GOT3 (cell line): ENCODE results near the gene MARS1.
"Not testable (repeated sequence)": the region's sequence is repeated elsewhere in the genome, so short reads cannot be mapped to it uniquely, and the experiment has no call there.

Experiments
- DNase-seq: peaks from one replicate; lab custom pipeline; 2025; ENCODE audit warnings: mixed read lengths; lab: John Stamatoyannopoulos, UW

Gene MARS1

DNA sequence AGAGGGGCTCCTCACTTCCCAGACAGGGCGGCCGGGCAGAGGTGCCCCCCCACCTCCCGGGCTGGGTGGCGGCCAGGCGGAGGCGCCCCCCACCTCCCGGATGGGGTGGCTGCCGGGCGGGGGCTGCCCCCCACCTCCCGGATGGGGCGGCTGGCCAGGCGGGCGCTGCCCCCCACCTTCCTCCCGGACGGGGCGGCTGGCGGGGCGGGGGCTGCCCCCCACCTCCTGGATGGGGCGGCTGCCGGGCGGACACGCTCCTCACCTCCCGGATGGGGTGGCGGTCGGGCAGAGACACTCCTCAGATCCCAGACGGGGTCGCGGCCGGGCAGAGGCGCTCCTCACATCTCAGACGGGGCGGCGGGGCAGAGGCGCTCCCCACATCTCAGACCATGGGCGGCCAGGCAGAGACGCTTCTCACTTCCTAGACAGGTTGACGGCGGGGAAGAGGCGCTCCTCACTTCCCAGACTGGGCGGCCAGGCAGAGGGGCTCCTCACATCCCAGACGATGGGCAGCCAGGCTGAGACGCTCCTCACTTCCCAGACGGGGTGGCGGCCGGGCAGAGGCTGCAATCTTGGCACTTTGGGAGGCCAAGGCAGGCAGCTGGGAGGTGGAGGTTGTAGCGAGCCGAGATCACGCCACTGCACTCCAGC lies 7.3 kb downstream of the MARS1 start:
- DNase-seq, result not testable (repeated sequence)

GRCh38 chr12:57496822-57497221 lies 9.0 kb downstream of the MARS1 start:
- no peak for DNase-seq

GRCh38 chr12:57497223-57498131 lies 9.6 kb downstream of the MARS1 start:
- DNase-seq, result no peak

GRCh38 chr12:57498132-57498502 lies 10.2 kb downstream of the MARS1 start:
- DNase-seq, result no peak

- DNase-seq, result no peak
Observed at GRCh38 chr12:57498571-57498970, 10.7 kb downstream of the MARS1 start.

GRCh38 chr12:57500213-57500612 lies 12.3 kb downstream of the MARS1 start:
- DNase-seq, result no peak

GRCh38 chr12:57502311-57502969 lies 14.6 kb downstream of the MARS1 start:
- not testable (repeated sequence) for DNase-seq

DNA sequence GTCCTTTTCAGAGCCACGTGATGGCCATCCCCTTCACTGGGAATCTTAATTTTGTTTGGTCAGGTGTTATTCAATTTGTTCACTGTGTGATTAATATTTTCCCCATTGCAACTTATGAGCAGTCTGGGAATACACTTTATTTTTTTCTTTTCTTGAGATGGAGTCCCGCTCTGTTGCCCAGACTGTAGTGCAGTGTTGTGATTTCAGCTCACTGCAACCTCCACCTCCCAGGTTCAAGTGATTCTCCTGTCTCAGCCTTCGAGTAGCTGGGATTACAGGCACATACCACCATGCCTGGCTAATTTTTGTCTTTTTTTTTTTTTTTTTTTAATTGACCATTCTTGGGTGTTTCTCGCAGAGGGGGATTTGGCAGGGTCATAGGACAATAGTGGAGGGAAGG lies 18.7 kb downstream of the MARS1 start:
- not testable (repeated sequence) for DNase-seq

- not testable (repeated sequence) for DNase-seq
Observed at GRCh38 chr12:57507796-57508195, 19.9 kb downstream of the MARS1 start.

DNA sequence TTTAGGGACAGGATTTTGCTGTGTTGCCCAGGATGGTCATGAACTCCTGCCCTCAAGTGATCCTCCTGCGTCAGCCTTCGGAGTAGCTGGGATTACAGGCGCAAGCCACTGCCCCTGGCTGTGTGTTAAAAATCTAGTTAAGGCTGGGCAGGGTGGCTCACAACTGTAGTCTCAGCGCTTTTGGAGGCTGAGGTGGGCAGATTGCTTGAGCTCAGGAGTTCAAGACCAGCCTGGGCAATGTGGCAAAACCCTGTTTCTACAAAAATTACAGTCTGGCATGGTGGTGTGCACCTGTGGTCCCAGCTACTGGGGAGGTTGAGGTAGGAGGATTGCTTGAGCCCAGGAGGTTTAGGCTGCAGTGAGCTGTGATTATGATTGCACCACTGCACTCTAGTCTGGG lies 23.3 kb downstream of the MARS1 start:
- no peak for DNase-seq

DNA sequence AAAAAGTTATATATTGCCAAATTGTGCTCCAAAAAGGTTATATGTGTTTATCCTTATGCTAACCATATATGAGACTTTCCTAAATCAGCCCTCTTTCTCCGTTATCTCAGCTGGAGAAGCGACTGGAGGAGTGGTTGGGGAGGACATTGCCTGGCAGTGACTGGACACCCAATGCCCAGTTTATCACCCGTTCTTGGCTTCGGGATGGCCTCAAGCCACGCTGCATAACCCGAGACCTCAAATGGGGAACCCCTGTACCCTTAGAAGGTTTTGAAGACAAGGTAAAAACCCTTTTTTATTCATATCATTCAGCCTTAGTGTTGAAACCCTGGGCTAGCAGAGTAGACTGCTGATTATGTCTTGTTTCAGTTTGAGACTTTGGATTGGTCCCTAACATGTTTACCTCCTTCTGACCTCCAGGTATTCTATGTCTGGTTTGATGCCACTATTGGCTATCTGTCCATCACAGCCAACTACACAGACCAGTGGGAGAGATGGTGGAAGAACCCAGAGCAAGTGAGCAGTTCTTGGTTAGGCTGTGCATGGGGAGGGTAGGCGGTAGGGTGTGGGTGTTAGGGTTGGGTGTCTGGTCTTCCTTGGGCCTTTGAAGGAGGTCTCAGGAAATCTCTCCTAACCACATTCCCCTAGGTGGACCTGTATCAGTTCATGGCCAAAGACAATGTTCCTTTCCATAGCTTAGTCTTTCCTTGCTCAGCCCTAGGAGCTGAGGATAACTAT lies 23.9 kb downstream of the MARS1 start:
- no peak for DNase-seq

GRCh38 chr12:57512665-57513064 lies 24.8 kb downstream of the MARS1 start:
- no peak for DNase-seq

DNA sequence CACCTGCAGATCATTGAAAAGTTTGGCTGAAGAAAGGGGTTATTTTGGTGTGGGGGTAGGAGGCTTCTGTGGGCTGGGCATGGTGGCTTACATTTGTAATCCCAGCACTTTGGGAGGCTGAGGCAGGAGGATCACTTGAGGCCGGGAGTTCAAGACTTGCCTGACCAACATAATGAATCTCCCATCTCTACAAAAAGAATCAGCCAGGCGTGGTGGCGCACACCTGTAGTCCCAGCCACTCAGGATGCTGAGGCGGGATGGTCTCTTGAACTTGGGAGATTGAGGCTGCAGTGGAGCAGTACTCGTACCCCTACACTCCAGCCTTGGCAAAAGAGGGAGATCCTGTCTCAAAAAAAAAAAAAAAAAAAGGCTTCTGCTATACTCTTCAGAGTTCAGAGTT lies 25.4 kb downstream of the MARS1 start:
- DNase-seq, result no peak

GRCh38 chr12:57513677-57514076 lies 25.8 kb downstream of the MARS1 start:
- not testable (repeated sequence) for DNase-seq

DNA sequence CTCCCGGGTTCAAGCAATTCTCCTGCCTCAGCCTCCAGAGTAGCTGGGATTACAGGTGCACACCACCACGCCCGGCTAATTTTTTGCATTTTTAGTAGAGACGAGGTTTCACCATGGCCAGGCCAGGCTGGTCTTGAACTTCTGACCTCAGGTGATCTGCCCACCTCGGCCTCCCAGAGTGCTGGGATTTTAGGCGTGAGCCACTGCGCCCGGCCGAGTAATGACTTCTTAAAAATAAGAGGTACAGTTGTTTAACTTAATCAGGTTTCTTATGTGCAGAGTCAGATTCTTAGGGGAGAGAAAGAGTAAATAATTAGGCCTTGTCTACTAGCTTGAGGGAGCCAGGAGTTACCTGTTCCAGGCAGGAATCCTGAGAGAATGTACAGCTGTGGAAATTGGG lies 26.4 kb downstream of the MARS1 start:
- not testable (repeated sequence) for DNase-seq

DNA sequence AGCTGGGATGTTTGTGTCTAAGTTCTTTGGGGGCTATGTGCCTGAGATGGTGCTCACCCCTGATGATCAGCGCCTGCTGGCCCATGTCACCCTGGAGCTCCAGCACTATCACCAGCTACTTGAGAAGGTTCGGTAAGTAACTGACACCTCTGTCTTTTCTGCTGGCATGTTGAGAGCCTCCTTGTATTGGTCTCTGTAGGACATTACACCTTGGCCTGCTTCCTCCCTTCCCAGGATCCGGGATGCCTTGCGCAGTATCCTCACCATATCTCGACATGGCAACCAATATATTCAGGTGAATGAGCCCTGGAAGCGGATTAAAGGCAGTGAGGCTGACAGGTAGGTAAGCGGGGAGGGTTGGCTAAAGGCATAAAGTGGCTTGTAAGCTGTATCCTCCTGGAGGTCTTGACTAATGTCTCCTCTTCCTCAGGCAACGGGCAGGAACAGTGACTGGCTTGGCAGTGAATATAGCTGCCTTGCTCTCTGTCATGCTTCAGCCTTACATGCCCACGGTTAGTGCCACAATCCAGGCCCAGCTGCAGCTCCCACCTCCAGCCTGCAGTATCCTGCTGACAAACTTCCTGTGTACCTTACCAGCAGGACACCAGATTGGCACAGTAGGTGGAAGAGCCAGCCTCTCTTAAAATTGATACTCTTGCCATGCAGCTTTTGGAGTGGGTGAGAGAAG lies 27.0 kb downstream of the MARS1 start:
- no peak for DNase-seq

DNA sequence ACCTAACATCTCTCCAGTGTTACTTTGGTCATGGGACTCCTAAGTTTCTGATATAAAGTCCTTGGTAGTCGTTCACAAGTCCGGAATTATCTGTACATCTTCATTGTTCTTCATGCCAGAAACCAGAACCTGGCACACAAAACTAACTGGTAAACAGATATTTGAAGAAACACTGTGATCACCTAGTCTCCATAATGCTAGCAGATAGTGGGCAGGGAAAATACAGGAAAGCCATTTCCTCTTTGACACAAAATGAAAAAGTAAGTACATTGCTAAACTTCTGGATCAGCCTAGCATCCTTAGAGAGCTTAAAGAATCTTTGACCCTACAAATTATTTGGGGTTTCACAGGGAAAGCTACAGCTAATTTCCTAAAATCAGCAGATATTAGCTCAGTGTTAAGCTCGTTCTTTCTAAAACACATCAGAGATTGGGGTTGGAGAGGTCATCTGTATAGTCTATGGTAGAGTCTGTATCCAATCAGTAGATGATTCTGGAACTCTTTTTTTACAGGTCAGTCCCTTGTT lies 27.6 kb downstream of the MARS1 start:
- DNase-seq, result no peak

- no peak for DNase-seq
Observed at GRCh38 chr12:57515934-57516541, 28.2 kb downstream of the MARS1 start.

DNA sequence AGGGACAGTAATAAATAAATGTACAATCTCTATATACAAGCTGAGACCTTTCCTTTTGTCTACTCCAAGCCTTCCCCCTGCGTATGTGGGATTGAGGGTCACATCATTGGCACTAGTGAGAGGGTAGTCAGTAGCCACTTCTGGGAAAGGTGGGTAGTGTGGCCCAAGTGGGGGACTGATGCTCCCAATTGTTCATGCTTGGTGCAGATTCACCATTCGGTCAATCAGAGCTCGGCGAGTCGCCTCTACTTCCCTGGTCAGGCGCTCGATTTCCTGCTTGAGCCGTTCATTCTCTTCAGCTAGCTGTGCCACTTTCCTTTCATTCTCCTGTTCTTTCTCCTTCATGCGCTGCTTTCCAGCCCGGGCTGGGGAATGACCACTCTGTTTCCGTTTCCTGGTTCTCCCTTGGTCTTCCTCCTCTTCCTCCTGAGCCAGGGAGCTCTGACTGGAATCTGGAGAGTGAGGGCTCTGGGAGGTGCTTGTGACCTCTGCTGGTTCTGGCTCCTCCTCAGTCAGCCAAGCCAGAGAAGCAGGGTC lies 28.8 kb downstream of the MARS1 start:
- no peak for DNase-seq

DNA sequence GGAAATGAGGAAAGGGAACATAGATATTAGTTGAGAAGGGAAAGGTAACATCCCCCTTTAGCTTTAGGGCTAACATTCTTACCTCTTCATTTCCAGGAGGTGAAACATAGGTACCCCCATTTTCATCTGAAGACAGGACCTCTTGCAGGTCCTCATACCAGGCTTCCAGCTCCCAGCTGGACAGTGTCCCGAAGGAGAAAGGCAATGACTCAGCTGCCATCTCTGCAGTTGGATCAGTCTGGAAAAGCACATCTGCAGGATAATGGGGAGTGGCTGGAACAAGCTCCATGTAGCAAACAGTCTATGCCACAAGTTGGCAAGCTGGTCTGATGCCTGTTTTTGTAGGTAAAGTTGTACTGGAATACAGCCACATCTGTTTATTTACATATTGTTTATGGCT lies 29.3 kb downstream of the MARS1 start:
- peak; percentile 67 for DNase-seq

DNA sequence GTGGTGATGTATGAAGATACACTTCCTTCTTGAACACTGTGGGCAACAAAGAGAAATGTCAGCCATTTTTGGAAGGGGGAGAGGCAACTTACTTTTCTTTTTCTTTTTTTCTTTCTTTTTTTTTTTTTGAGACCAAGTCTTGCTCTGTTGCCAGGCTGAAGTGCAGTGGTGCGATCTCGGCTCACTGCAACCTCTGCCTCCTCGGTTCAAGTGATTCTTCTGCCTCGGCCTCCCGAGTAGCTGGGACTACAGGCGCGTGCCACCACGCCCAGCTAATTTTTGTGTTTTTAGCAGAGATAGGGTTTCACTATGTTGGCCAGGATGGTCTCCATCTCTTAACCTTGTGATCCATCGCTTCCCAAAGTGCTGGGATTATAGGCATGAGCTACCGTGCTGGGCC lies 29.9 kb downstream of the MARS1 start:
- DNase-seq, result not testable (repeated sequence)
